ENCODE results near the gene BAIAP2. TPM values are rescaled to one million over a fixed set of nuclear protein-coding genes. Genes with fewer than 3 reads are reported as not detected.
"Not testable (repeated sequence)": the region's sequence is repeated elsewhere in the genome, so short reads cannot be mapped to it uniquely, and the experiment has no call there.

Gene BAIAP2
- total RNA-seq, 1 donor from 2014 or later: 27.9 TPM

DNA sequence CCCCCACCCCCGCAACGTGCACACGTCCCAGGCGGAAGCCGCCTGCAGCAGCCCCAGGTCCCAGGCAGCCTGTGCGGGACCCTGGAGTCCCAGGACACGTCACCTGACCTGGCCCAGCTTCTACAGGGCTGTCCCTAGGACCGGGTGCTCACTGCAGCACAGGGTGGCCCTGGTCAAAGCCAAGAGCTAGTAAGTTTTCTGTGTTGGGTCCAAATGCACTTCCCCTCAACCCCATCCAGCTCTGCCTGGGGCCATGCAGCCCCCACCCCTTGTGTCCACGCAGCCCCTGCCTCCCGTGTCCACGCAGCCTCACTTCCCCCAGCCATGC is 108.2 kb downstream of the BAIAP2 start:
- no peak overlapping the region for H3K4me3 ChIP-seq
- intact Hi-C loops (cut with micrococcal nuclease): no loop called here
- TF ChIP-seq, protein P1, sequence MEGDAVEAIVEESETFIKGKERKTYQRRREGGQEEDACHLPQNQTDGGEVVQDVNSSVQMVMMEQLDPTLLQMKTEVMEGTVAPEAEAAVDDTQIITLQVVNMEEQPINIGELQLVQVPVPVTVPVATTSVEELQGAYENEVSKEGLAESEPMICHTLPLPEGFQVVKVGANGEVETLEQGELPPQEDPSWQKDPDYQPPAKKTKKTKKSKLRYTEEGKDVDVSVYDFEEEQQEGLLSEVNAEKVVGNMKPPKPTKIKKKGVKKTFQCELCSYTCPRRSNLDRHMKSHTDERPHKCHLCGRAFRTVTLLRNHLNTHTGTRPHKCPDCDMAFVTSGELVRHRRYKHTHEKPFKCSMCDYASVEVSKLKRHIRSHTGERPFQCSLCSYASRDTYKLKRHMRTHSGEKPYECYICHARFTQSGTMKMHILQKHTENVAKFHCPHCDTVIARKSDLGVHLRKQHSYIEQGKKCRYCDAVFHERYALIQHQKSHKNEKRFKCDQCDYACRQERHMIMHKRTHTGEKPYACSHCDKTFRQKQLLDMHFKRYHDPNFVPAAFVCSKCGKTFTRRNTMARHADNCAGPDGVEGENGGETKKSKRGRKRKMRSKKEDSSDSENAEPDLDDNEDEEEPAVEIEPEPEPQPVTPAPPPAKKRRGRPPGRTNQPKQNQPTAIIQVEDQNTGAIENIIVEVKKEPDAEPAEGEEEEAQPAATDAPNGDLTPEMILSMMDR (IDR thresholded peaks at IDR 0.05; ENCODE audit: borderline replicate concordance): no peak

DNA sequence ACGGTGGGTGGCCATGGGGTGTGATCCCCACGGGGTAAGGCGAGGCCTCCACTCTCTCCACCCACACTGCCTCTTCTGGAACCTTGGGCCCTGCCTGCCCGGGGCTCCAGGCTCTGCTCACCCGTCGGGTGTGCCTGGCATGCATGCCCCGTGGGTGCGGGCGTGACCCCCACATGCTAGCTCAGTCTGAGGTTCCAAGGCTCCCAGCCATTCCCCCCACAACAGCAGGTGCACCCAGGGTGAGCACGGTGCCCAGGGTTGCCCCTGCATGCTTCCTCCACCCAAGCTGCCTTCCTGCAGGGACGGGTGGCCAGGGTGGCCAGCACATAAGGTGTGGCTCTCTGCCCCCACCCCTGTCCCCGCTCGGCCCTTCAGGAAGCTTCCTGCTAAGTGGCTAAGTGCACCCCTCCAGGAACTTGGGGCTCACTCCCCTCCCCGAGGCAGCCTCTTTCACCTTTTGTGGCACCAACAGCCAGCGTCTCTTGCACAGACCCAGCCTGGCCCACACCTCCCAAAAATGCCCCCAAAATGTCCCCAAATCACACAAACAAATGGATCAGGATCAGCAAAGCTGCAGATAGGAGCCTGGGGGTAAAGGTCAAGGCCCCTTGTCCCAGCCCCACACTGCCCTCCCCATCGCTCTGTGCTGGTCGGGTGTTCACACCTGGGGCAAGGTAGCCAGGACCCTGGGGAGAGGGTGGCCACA is 108.9 kb downstream of the BAIAP2 start:
- intact Hi-C loops (cut with micrococcal nuclease): no loop called here
- Histone ChIP-seq H3K4me3 (no peak overlapping the region), H3K27ac (replicated peaks) (no peak overlapping the region), H3K9me3 (replicated peaks) (no peaks in the 10 kb centered on the region), H3K36me3 (no peaks in the 10 kb centered on the region), H3K27me3 (ENCODE audit: low read depth) (no peaks in the 10 kb centered on the region), H3K4me1 (peaks cover 9% of the 10 kb centered on the region)
- DNase-seq: no peak
- TF ChIP-seq, protein P1 (IDR thresholded peaks at IDR 0.05; ENCODE audit: borderline replicate concordance): no peak

More for the DNA sequence above, 108.2 kb downstream of the BAIAP2 start:
- H3K9me3 ChIP-seq (replicated peaks): no peaks in the 10 kb centered on the region
- no peaks in the 10 kb centered on the region for H3K36me3 ChIP-seq
- no peak for DNase-seq
- no peaks in the 10 kb centered on the region for H3K27me3 ChIP-seq (ENCODE audit: low read depth)
- H3K4me1 ChIP-seq: peaks cover 9% of the 10 kb centered on the region
- H3K27ac ChIP-seq (replicated peaks): no peak overlapping the region

DNA sequence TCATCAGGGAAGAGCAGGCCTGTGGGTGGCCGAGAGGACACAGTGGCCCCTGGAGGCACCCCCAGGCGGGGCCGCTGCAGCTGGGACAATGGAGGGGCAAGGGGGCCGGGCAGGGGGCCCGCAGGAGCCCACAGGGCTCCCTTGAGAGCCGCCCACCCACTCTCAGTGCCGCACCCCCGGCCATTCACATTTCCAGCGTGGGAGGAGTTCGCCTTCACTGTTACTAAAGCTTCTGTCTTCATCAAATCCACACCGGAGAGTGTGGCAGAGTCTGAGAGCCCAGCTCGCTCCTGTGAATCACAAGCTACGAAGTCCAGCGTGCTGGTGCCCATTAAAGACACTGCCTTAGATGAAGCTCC is 109.5 kb downstream of the BAIAP2 start:
- Histone ChIP-seq H3K9me3 (replicated peaks) (no peaks in the 10 kb centered on the region), H3K4me1 (peaks cover 9% of the 10 kb centered on the region), H3K4me3 (no peak overlapping the region), H3K36me3 (no peaks in the 10 kb centered on the region), H3K27me3 (ENCODE audit: low read depth) (no peaks in the 10 kb centered on the region), H3K27ac (replicated peaks) (no peak overlapping the region)
- TF ChIP-seq, protein P1 (IDR thresholded peaks at IDR 0.05; ENCODE audit: borderline replicate concordance): no peak
- intact Hi-C loops (cut with micrococcal nuclease): no loop called here
- no peak for DNase-seq

DNA sequence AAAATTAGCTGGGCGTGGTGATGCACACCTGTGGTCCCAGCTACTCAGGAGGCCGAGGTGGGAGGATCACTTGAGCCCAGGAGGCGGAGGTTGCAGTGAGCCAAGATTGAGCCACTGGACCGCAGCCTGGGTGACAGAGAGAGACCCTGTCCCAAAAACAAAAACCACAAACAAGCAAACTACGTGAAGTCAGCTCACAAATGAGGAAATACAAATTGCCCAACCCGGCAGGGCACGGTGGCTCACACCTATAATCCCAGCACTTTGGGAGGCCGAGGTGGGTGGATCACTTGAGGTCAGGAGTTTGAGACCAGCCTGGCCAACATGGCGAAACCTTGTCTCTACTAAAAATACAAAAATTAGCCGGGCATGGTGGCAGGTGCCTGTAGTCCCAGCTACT is 111.3 kb downstream of the BAIAP2 start:
- H3K9me3 ChIP-seq (replicated peaks); H3K4me3 ChIP-seq; H3K27ac ChIP-seq (replicated peaks); H3K36me3 ChIP-seq; H3K27me3 ChIP-seq (ENCODE audit: low read depth); DNase-seq; H3K4me1 ChIP-seq; intact Hi-C loops (cut with micrococcal nuclease): not testable (repeated sequence)

DNA sequence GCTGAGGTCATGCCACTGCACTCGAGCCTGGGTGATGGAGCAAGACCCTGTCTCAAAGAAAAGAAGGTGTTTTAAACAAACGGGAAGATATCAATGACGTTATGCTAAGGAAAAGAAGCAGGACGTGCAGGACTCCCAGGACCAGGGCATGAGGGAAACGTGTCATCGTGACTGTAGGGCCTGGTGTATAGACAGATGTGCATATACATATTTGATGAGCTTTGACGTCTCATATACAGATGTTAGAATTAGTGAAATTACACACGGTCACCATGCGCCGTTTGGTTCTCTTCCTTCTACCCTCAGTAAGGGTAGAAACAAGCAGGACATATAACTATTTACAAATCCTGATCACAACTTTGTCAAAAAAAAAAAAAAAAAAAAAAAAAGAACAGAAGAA is 112.8 kb downstream of the BAIAP2 start:
- Histone ChIP-seq H3K4me3 (no peak overlapping the region), H3K4me1 (peaks cover 5% of the 10 kb centered on the region), H3K27me3 (ENCODE audit: low read depth) (no peaks in the 10 kb centered on the region), H3K36me3 (no peaks in the 10 kb centered on the region), H3K27ac (replicated peaks) (no peak overlapping the region), H3K9me3 (replicated peaks) (no peaks in the 10 kb centered on the region)
- intact Hi-C loops (cut with micrococcal nuclease): no loop called here
- TF ChIP-seq, protein P1 (IDR thresholded peaks at IDR 0.05; ENCODE audit: borderline replicate concordance): no peak
- DNase-seq: no peak

DNA sequence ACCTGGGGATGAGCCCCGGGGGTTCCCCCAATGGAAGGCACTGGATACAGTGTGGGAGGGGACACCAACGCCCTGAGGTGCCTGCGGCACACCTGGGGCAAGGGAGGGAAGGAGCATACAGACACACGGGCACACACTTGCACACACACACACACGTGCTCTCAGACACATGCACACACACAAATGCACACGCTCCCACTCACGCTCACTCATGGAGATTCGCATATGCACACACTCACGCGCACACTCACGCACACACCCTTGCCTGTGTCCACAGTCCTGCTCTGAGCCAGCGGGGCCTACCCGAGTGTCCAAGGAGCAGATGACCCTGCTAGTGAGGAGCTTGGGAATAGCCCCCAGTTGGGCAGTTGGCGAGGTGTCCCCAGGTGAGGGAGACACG is 113.6 kb downstream of the BAIAP2 start:
- H3K27ac ChIP-seq (replicated peaks): no peak overlapping the region
- TF ChIP-seq, protein P1 (IDR thresholded peaks at IDR 0.05; ENCODE audit: borderline replicate concordance): no peak

More for the DNA sequence above, 113.6 kb downstream of the BAIAP2 start:
- Histone ChIP-seq H3K27me3 (ENCODE audit: low read depth) (no peaks in the 10 kb centered on the region), H3K36me3 (no peaks in the 10 kb centered on the region), H3K4me1 (peaks cover 6% of the 10 kb centered on the region), H3K4me3 (no peak overlapping the region), H3K9me3 (replicated peaks) (no peaks in the 10 kb centered on the region)
- no peak for DNase-seq
- intact Hi-C loops (cut with micrococcal nuclease): no loop called here

Data from left ventricle myocardium inferior (tissue), 1 donor.